Measurements from ENCODE around the gene ULK2.

ULK2 gene

DNA sequence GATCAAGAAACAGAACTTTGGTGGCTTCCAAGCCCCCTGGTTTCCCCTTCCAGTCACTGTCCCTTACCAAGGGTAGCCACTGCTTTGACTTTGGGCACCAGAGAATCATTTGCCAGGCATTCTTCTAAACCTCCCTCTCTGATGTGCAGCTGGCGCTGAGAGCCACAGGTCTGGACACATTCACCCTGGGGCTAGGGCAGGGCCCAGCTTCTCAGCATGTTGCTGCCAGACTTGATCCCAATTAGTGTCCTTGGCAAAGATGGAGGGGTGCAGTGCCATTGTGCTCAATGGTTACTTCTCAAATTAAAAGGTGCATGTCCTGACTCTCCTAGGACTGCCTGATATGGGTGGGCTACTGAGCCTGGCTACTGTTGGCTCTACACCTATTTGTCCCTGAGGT is 143.8 kb downstream of the ULK2 start:
- Histone ChIP-seq H3K4me3 (no peak overlapping the region), H3K27ac (no peak overlapping the region), H3K4me1 (peaks cover 12% of the 10 kb centered on the region; the same call in 1 of the 2 replicates), H4K20me1 (no peaks in the 10 kb centered on the region), H3K9me3 (no peaks in the 10 kb centered on the region), H3K4me2 (no peak overlapping the region), H3K27me3 (no peaks in the 10 kb centered on the region), H3K9ac (no peak overlapping the region), H3K36me3 (no peaks in the 10 kb centered on the region)
- no peak for TF ChIP-seq Cebpa-rat (IDR thresholded peaks at IDR 0.05)

Data from BLaER1 (cell line).